DOHH2 (cell line): ENCODE data around the gene CELF3.

Experiments used
- CTCF ChIP-seq: fragments of 200-600 bp; sonication (generic); IDR thresholded peaks from one replicate; pipeline ENCODE4 v1.5.1; 2014; ENCODE audit warnings: antibody characterized with exemption, mild to moderate bottlenecking, low read depth, low read length; ENCODE audit not compliant: poor library complexity, severe bottlenecking
- EZH2phosphoT487 ChIP-seq: fragments of 200-600 bp; sonication (generic); IDR thresholded peaks from 2 replicates; pipeline ENCODE4 v1.6.1; 2017; ENCODE audit warnings: borderline replicate concordance, mild to moderate bottlenecking, antibody characterized with exemption, low read length, moderate library complexity, mixed read lengths

- TF ChIP-seq CTCF (no peak), EZH2phosphoT487 (no peak)
Observed at GRCh38 chr1:151718666-151719065, 2.1 kb upstream of the CELF3 start.
